ENCODE measurements around the gene PSMD11. TPM values are rescaled to one million over a fixed set of nuclear protein-coding genes. Genes with fewer than 3 reads are reported as not detected.
"Not testable (repeated sequence)": the region's sequence is repeated elsewhere in the genome, so short reads cannot be mapped to it uniquely, and the experiment has no call there.

The PSMD11 gene
- total and polyA plus RNA-seq, 2 of the 8 experiments (the other 6 are each of a cell fraction or from before 2014, with no cell fraction given) = 68.4 to 171 TPM

- H3K14ac ChIP-seq (ENCODE audit: insufficient read length); H3K4ac ChIP-seq (replicated peaks; ENCODE audit: insufficient read length, low read depth, low read length); H4K5ac ChIP-seq (ENCODE audit: insufficient read length, low read depth, low read length); H4K20me1 ChIP-seq (replicated peaks in 1 of 2; ENCODE audit: control insufficient read depth in 1 of 2, insufficient read depth in 2 of 2, low read length in 2 of 2); DNase-seq (ENCODE audit: low read depth in 1 of 2, low spot score in 2 of 2); H2BK20ac ChIP-seq (ENCODE audit: low read length); FAIRE-seq; H2AK5ac ChIP-seq (ENCODE audit: low read depth, low read length); H3K9me3 ChIP-seq (ENCODE audit: insufficient read depth in 2 of 2, low read depth in 1 of 2, low read length in 1 of 2); H3K56ac ChIP-seq (replicated peaks; ENCODE audit: insufficient read length, low read depth, low read length); H2BK120ac ChIP-seq (replicated peaks; ENCODE audit: low read depth, low read length); H4K91ac ChIP-seq (replicated peaks; ENCODE audit: insufficient read length, low read length); H3K23ac ChIP-seq (ENCODE audit: insufficient read length); H3K4me2 ChIP-seq (ENCODE audit: insufficient read depth in 1 of 2, low read depth in 2 of 2, low read length in 2 of 2); H3K23me2 ChIP-seq (ENCODE audit: low read depth, low read length); H2BK5ac ChIP-seq (ENCODE audit: low read depth, low read length); POLR2A ChIA-PET (ENCODE audit: partially characterized antibody); H2AFZ ChIP-seq (ENCODE audit: low read length); H3K36me3 ChIP-seq (ENCODE audit: control insufficient read depth in 2 of 4, insufficient read depth in 4 of 4, low read length in 3 of 4); H3K27me3 ChIP-seq (replicated peaks in 1 of 4; ENCODE audit: control insufficient read depth in 3 of 4, extremely low read depth in 1 of 4, insufficient read depth in 3 of 4, low read length in 3 of 4); H3K79me1 ChIP-seq (ENCODE audit: low read depth, low read length); H4K8ac ChIP-seq (ENCODE audit: extremely low read depth, insufficient read depth, low read length); H3K79me2 ChIP-seq (ENCODE audit: control insufficient read depth in 1 of 2, insufficient read depth in 2 of 2, low read length in 2 of 2); H2BK15ac ChIP-seq (ENCODE audit: low read length); H3K4me3 ChIP-seq (ENCODE audit: extremely low read depth in 1 of 4, insufficient read depth in 2 of 4, low read depth in 3 of 4, low read length in 4 of 4); H2BK12ac ChIP-seq (ENCODE audit: low read depth, low read length); H3K9ac ChIP-seq (replicated peaks in 1 of 4; ENCODE audit: extremely low read depth in 1 of 4, low read depth in 3 of 4, low read length in 3 of 4); H3K18ac ChIP-seq (ENCODE audit: extremely low read depth, low read length); H3K27ac ChIP-seq (ENCODE audit: low read depth, low read length): not testable (repeated sequence)
- 95% methylated on average over 5 of the region's 6 CpGs; no CpG with 5 or more reads in 1 of the 2 experiments for WGBS, 2 experiments (ENCODE audit: extremely low coverage in 1 of 2, insufficient coverage in 1 of 2, insufficient read length in 1 of 2, insufficient replicate concordance in 2 of 2, low coverage in 1 of 2, low lambda C conversion rate in 2 of 2, missing lambda C conversion rate in 1 of 2)
- CTCF ChIA-PET (ENCODE audit: partially characterized antibody) = interaction anchor here (0.6 to 2.3 kb wide), 2 partner anchors 28 to 451 kb away, joined by 3 to 5 read pairs; no protein-coding TSS in a partner anchor
- peaks cover 10 to 22% (median 14%) of the 10 kb centered on the region in 4 experiments for H3K4me1 ChIP-seq (replicated peaks in 1 of 4; ENCODE audit: control insufficient read depth in 3 of 4, insufficient read depth in 4 of 4, low read length in 3 of 4)
These were observed 80.2 kb downstream of the PSMD11 start for GRCh38 chr17:32524553-32524880.
